Immature natural killer cell (primary cell): ENCODE measurements around the gene SLC25A52. TPM values are rescaled to one million over a fixed set of nuclear protein-coding genes. Genes with fewer than 3 reads are reported as not detected.
"Not testable (repeated sequence)": the region's sequence is repeated elsewhere in the genome, so short reads cannot be mapped to it uniquely, and the experiment has no call there.

Source experiments
- DNase-seq, 3 donors: peaks; one replicate each; pipeline ENCODE4 v3.0.0; 2022; ENCODE audit warnings: mixed read lengths in 1 of 3
- H3K27ac Mint-ChIP-seq, 6 donors: one replicate each; pipeline ENCODE4 v1.8.0; 2020; ENCODE audit warnings: mixed read lengths in 6 of 6, mild to moderate bottlenecking in 5 of 6, inconsistent platforms in 4 of 6, moderate library complexity in 3 of 6
- H3K27me3 Mint-ChIP-seq, 3 donors: one replicate each; pipeline ENCODE4 v1.8.0; 2020 to 2021; ENCODE audit warnings: low read depth in 3 of 3, mild to moderate bottlenecking in 3 of 3, mixed read lengths in 3 of 3, moderate library complexity in 3 of 3, inconsistent platforms in 1 of 3
- H3K36me3 Mint-ChIP-seq, 3 donors: one replicate each; pipeline ENCODE4 v1.8.0; 2020; ENCODE audit warnings: mixed read lengths in 3 of 3, inconsistent platforms in 2 of 3, mild to moderate bottlenecking in 2 of 3
- H3K4me1 Mint-ChIP-seq, 2 donors: one replicate each; pipeline ENCODE4 v1.8.0; 2020; ENCODE audit warnings: inconsistent platforms in 2 of 2, mild to moderate bottlenecking in 2 of 2, mixed read lengths in 2 of 2, moderate library complexity in 1 of 2
- H3K4me3 Mint-ChIP-seq, 5 donors: one replicate each; pipeline ENCODE4 v1.8.0; 2020; ENCODE audit warnings: mild to moderate bottlenecking in 5 of 5, mixed read lengths in 5 of 5, inconsistent platforms in 3 of 5, moderate library complexity in 3 of 5
- H3K9me3 Mint-ChIP-seq, 6 donors: one replicate each; pipeline ENCODE4 v1.8.0; 2020; ENCODE audit warnings: mild to moderate bottlenecking in 6 of 6, mixed read lengths in 6 of 6, inconsistent platforms in 4 of 6, moderate library complexity in 3 of 6
- polyA plus RNA-seq, 3 donors: library from polyadenylated mRNA; unstranded; fragments of 300-500 nt; fragmentation: Illumina TruSeq; gene quantifications; one replicate each; pipeline ENCODE4 v1.2.3, GENCODE V29; 2021

SLC25A52 gene
- polyA plus RNA-seq, 3 donors from 2014 or later: not detected

DNA sequence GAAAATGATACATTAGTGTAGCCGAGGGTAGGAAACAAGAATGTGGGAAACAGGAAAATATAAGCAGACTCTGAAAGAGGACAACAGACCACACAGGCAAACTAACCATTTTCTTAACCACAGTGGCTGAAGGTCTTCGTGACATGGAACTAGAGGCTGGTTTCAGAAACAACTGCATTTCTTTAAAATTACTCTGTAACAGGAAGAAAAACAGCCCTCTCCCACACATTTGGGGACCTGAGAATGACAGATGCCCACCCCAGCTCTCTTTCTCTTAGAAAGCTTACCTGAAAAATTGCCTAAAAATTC lies 13.8 kb upstream of the SLC25A52 start:
- Mint-ChIP-seq H3K9me3 (peaks cover 4 to 24% (median 16%) of the 10 kb centered on the region in 6 donors), H3K36me3 (peaks cover 7 to 12% (median 9%) of the 10 kb centered on the region in 3 donors), H3K4me1 (no peaks in the 10 kb centered on the region), H3K27me3 (peaks cover 0 to 6% (median 2%) of the 10 kb centered on the region in 3 donors), H3K27ac (no peak overlapping the region), H3K4me3 (no peak overlapping the region)
- DNase-seq: no peak

DNA sequence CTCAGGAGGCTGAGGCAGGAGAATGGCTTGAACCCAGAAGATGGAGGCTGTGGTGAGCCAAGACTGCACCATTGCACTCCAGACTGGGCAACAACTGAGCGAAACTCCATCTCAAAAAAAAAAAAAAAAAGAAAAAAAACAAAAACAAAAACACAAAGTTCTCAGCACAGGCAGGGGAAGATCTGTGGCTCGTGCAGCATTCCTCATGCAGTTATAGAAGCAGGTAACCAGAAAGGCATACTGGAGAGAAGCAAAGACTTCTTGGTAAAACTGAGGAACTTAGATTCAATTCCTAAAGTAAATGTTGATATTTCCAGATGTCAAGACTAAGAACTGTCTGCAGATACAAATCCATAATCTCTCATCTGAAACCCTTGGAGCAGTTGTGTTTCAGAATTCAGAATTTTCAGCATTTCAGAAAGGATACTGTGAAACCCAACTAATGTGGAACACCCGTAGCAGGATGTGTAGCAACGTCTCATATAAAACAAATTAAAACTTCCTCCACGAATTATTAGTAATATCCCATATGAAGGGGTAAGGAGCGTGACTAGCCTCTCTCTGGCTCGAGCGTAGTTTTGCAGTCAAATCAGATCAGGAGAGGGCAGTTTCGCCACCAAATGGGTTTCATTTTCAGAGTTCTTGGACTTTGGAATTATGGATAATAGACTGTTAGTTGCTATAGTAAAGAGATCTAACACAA lies 13.2 kb upstream of the SLC25A52 start:
- no peak overlapping the region for H3K4me3 Mint-ChIP-seq
- H3K27me3 Mint-ChIP-seq: peaks cover 0 to 4% (median 2%) of the 10 kb centered on the region in 3 donors
- no peaks in the 10 kb centered on the region for H3K4me1 Mint-ChIP-seq
- DNase-seq: no peak
- peaks cover 0 to 19% (median 11%) of the 10 kb centered on the region in 6 donors for H3K9me3 Mint-ChIP-seq
- no peak overlapping the region for H3K27ac Mint-ChIP-seq
- peaks cover 4 to 7% (median 7%) of the 10 kb centered on the region in 3 donors for H3K36me3 Mint-ChIP-seq

DNA sequence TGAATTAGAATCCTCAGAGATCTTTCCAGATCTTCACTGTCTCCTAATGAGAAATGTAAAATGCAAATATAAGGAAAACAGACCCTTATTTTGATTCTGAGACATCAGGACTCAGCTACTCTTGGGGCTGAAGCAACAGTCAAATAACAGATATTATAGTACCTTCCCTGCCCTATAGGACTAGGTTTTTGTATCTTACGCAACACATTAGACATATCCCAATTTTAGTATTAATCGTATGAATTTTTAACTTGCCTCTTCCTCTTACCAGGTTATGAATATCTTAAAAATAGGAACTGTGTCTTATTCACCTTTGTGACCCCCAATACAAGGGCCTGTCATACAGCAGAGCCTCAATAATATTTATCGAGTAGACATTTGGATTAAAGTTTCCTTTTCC lies 12.0 kb upstream of the SLC25A52 start:
- Mint-ChIP-seq H3K4me1 (no peaks in the 10 kb centered on the region), H3K4me3 (no peak overlapping the region), H3K27ac (no peak overlapping the region), H3K9me3 (peaks cover 0 to 7% (median 1%) of the 10 kb centered on the region in 6 donors), H3K36me3 (no peaks in the 10 kb centered on the region), H3K27me3 (peaks cover 0 to 2% (median 0%) of the 10 kb centered on the region in 3 donors)
- no peak for DNase-seq

DNA sequence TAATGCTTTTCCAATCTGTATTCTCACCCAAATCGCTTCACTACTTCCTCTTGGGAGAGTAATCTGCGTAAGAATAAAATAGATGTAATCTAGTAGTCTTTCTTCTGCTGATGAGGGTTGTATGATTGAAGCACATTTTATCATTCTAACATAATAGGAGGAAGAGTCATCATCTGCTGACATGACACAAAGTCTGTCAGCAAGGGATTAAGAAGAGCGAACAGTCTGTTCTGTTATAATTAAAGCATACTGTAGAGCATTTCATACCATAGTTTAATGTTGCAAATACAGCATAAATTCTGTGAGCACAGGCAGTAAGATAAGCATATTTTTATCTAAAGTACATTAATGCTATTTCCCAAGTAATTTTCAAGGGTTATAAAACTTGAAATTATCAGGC lies 10.4 kb downstream of the SLC25A52 start:
- H3K27ac Mint-ChIP-seq: no peak overlapping the region
- no peak overlapping the region for H3K4me3 Mint-ChIP-seq
- no peaks in the 10 kb centered on the region for H3K4me1 Mint-ChIP-seq
- H3K9me3 Mint-ChIP-seq: no peaks in the 10 kb centered on the region
- peaks cover 0 to 2% (median 1%) of the 10 kb centered on the region in 3 donors for H3K27me3 Mint-ChIP-seq
- DNase-seq: no peak
- no peaks in the 10 kb centered on the region for H3K36me3 Mint-ChIP-seq

DNA sequence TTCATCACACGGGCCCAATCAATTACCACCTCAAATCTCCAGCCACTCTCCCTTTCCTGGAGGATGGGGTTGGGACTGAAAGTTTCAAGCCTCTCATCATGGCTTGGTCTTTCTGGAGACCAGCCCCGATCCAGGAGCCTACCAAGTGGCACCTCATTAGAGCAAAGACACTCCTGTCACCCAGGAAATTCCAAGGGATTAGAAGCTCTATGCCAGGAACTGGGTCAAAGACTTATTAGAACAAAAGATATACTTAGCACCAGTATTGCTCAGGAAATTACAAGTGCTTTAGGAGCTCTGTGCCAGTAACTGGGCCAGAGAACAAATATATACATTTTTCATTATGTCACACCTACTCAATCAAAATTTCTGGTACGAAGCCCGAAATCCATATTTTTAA lies 14.3 kb downstream of the SLC25A52 start:
- no peaks in the 10 kb centered on the region for H3K9me3 Mint-ChIP-seq
- no peak overlapping the region for H3K27ac Mint-ChIP-seq
- no peak overlapping the region for H3K4me3 Mint-ChIP-seq
- no peaks in the 10 kb centered on the region for H3K36me3 Mint-ChIP-seq
- DNase-seq: no peak
- H3K4me1 Mint-ChIP-seq: no peaks in the 10 kb centered on the region
- H3K27me3 Mint-ChIP-seq: peaks cover 0 to 2% (median 1%) of the 10 kb centered on the region in 3 donors

DNA sequence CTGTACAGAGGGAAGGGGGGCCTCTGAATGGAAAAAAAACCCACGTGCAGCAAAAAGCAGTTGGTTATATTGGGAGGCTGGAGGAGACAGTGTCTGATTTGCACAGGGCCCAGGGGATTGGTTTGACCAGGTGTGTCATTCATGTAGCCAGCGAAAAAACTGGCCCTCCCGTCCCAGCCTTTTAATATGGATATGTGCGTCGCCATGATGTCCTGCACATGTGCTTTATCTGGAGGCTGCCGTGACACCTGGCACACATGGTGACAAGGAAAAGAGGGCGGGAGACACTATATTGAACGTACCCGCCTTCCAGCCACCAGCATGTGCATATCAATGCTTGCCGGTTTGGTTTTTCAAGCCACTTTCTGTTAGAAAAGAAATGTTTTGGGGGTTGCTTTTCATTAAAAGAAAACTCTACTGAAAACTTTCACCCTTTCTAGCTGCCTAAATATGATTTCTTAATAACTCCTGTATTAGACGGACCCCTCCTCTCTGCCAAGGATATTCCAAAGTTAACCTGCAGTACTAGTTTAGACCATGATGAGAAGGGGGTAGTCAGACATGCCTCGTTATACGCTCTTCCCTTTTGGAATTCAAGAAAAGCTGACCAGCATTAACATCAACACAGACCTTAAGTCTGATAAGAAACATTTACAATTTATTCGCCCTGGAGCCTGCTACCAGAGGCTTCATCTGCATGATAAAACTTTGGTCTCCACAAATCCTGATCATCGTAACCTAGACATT lies 16.2 kb downstream of the SLC25A52 start:
- Mint-ChIP-seq H3K27ac (no peak overlapping the region), H3K9me3 (no peaks in the 10 kb centered on the region), H3K36me3 (no peaks in the 10 kb centered on the region), H3K4me3 (no peak overlapping the region), H3K4me1 (no peaks in the 10 kb centered on the region), H3K27me3 (no peaks in the 10 kb centered on the region)
- DNase-seq: no peak

DNA sequence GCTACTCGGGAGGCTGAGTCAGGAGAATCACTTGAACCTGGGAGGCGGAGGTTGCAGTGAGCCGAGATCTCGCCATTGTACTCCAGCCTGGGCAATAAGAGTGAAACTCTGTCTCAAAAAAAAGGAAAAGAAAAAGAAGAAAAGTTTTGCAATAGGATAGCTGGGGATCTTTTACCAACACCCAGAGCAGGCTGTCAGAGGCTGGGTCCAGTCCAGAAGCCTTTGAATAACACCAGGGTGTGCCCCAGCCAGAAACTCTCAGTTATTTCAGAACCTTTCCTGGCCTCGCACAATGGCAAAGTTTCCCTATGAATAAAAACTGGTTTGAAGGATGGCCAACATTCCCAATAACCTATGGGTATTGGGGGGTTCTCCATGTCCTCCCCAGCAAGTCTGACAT lies 17.1 kb downstream of the SLC25A52 start:
- H3K4me3 Mint-ChIP-seq, H3K9me3 Mint-ChIP-seq, H3K36me3 Mint-ChIP-seq, H3K27me3 Mint-ChIP-seq, DNase-seq, H3K27ac Mint-ChIP-seq, H3K4me1 Mint-ChIP-seq: not testable (repeated sequence)

DNA sequence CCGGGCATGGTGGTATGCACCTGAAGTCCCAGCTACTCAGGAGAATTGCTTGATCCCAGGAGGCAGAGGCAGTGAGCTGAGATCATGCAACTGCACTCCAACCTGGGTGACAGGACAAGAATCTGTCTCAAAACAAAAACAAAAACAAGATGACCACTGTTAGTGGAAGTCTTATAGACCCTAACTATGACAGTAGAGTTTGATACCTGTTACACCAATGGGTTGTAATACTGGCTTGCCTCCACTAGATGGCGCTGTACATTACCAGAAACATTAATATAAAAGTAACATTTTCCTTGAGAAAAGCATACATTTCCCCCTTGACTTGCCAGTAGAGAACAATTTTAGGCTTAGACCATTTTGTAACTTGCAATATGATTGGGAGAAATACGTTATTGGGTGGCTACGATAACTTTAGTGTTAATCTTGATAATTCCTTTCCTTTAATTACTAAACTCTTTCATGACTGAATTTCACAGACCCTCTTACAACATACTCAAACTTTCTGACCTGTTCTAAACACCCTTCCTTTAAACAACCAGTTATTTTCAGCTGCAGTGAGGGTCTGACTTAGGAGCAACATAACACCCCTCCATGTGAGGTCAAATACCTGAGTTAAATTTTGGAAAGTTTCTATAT lies 19.5 kb downstream of the SLC25A52 start:
- H3K4me3 Mint-ChIP-seq: no peak overlapping the region
- H3K27ac Mint-ChIP-seq: no peak overlapping the region
- no peaks in the 10 kb centered on the region for H3K36me3 Mint-ChIP-seq
- H3K27me3 Mint-ChIP-seq: no peaks in the 10 kb centered on the region
- peak; percentile 37 to 51 (median 40) for DNase-seq
- H3K4me1 Mint-ChIP-seq: no peaks in the 10 kb centered on the region
- peaks cover 0 to 2% (median 0%) of the 10 kb centered on the region in 6 donors for H3K9me3 Mint-ChIP-seq

DNA sequence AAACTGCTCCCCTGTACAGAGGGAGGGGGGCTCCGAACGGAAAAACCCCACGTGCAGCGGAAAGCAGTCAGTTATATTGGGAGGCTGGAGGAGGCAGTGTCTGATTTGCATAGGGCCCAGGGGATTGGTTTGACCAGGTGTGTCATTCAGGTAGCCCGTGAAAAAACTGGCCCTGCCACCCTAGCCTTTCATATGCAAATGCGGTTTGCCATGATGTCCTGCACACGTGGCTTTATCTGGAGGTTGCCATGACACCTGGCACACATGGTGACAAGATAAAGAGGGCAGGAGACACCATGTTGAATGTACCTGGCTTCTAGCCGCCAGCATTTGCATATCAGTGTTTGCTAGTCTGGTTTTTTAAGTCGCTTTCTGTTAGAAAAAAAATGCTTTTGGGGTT lies 20.5 kb downstream of the SLC25A52 start:
- H3K27ac Mint-ChIP-seq: no peak overlapping the region
- H3K4me1 Mint-ChIP-seq: no peaks in the 10 kb centered on the region
- peaks cover 0 to 2% (median 0%) of the 10 kb centered on the region in 6 donors for H3K9me3 Mint-ChIP-seq
- H3K4me3 Mint-ChIP-seq: no peak overlapping the region
- H3K36me3 Mint-ChIP-seq: no peaks in the 10 kb centered on the region
- no peaks in the 10 kb centered on the region for H3K27me3 Mint-ChIP-seq
- no peak for DNase-seq

DNA sequence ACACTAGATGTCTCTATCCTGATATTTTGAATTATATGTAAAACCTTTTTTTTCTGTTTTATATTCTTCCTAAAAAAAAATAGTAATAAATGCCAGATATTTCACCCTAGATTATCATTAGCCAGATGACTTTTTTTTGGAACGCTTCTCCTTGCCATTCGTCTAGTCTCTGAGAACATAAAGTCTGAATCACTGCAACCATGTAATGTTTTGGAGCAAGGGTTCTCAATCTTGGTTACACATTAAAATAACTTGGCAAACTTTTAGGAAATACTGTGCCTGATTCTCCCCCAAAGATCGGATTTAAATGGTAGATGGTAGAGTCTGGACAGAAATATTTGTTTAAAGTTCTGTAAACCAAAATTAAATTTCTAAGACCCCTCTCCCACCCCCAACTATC lies 21.0 kb downstream of the SLC25A52 start:
- H3K4me3 Mint-ChIP-seq: no peak overlapping the region
- H3K27ac Mint-ChIP-seq: no peak overlapping the region
- no peak for DNase-seq
- H3K4me1 Mint-ChIP-seq: no peaks in the 10 kb centered on the region
- no peaks in the 10 kb centered on the region for H3K27me3 Mint-ChIP-seq
- no peaks in the 10 kb centered on the region for H3K36me3 Mint-ChIP-seq
- H3K9me3 Mint-ChIP-seq: peaks cover 0 to 2% (median 0%) of the 10 kb centered on the region in 6 donors

DNA sequence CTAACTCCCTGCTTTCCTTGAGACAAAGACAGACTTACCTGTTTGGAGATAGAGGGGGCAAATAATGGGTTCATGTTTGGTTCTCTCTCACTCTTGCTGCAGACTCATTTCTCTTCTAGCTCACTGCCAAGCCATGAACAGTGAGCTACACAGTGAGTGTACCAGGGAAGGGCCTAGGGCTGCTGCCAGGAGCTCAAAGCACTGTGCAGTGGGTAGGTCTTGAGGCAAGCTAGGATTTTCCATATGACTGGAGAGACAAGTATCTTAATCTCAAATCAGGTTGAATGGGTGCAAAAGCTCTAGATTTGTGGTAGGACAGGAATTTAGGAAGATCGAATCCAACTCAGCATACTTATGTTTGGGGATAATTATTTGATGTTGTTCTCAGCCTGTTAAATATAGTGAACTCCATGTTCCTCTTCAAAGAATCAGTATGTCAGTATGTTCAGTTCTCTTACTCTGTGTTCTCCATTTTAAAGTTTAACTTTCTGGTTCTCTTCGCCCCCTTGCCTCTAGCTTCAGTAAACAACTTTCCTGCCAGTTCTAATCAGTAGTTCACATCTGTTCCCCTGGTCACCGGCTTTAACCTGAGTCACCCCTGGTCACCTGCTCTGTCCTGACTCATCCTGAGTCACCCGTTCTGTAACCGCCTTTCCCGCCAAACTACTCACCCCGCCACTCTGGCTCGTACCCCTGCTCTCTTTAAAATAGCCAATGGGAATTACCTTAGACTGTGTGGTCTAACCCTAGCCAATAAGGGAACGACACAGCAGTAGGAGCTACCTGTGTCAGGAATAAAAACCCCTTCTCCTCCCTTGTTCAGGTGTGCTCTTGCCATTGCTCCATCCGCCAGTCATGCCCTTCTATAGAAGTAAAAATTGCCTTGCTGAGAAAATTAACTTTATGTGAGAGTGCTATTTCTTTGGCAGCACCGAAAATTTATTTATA lies 21.9 kb downstream of the SLC25A52 start:
- Mint-ChIP-seq H3K27ac (no peak overlapping the region), H3K4me3 (no peak overlapping the region), H3K36me3 (no peaks in the 10 kb centered on the region), H3K4me1 (no peaks in the 10 kb centered on the region), H3K27me3 (peaks cover 0 to 2% (median 0%) of the 10 kb centered on the region in 3 donors), H3K9me3 (peaks cover 0 to 4% (median 0%) of the 10 kb centered on the region in 6 donors)
- DNase-seq: no peak

DNA sequence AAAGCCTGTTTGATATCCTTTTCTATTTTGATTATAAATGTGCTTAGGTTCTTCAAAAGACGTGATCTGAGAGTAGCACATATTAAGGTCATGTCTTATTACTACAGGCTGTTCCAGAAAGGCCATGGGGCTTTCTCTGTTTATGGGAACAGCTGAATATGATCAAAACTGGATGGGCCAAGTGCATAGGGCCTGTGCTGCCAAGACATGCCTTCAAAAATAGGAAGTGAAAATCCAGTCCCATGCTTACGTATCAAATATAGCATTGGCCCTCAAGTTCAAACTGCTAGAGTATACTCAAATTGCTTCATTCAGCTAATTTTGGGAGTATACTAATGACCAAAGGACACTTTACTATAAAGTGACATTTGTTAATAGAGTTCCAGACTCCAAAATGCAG lies 24.1 kb downstream of the SLC25A52 start:
- Mint-ChIP-seq H3K36me3 (no peaks in the 10 kb centered on the region), H3K4me1 (no peaks in the 10 kb centered on the region), H3K27me3 (peaks cover 0 to 7% (median 0%) of the 10 kb centered on the region in 3 donors)

DNA sequence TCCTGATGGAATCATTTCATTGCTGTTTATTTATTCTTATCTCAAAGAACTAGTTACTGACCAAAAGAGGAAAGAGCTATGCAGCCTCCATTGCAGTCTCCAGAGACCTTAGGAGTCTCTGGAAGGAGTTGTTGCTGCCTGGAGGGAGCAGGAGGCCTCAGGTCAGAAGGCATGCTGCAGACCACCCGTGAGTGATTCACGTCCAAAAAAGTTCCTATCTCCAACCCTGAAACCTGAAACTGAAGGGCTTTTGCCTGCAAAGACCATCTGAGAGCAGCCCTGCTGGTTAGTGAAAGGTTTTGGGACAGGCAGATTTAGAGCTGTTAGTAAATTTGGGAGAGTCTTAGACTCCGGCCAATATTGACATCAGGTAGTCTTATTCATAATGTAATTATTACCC lies 29.1 kb downstream of the SLC25A52 start:
- no peaks in the 10 kb centered on the region for H3K4me1 Mint-ChIP-seq
- no peak overlapping the region for H3K4me3 Mint-ChIP-seq
- H3K27ac Mint-ChIP-seq: no peak overlapping the region
- H3K27me3 Mint-ChIP-seq: peaks cover 2 to 19% (median 2%) of the 10 kb centered on the region in 3 donors
- peaks cover 0 to 1% (median 0%) of the 10 kb centered on the region in 6 donors for H3K9me3 Mint-ChIP-seq
- DNase-seq: no peak
- H3K36me3 Mint-ChIP-seq: no peaks in the 10 kb centered on the region

More for the DNA sequence above, 24.1 kb downstream of the SLC25A52 start:
- H3K27ac Mint-ChIP-seq: no peak overlapping the region
- peaks cover 0 to 4% (median 0%) of the 10 kb centered on the region in 6 donors for H3K9me3 Mint-ChIP-seq
- no peak for DNase-seq
- H3K4me3 Mint-ChIP-seq: no peak overlapping the region
